KBM-7 (cell line): Measurements from ENCODE around the gene FGF2.
"Not testable (repeated sequence)": the region's sequence is repeated elsewhere in the genome, so short reads cannot be mapped to it uniquely, and the experiment has no call there.

Source experiments
- DNase-seq: peaks from one replicate; pipeline ENCODE4 v3.0.0-alpha.2; 2015
- in situ Hi-C: fragments of 300-500 bp; cut with MboI; formaldehyde crosslinking; loops from 2 replicates; pipeline ENCODE4 v1.14.3; 2020; ENCODE audit warnings: low sequenced_read_pairs, low pct_unique_long_range_greater_than_20kb, mixed read lengths

The FGF2 gene

DNA sequence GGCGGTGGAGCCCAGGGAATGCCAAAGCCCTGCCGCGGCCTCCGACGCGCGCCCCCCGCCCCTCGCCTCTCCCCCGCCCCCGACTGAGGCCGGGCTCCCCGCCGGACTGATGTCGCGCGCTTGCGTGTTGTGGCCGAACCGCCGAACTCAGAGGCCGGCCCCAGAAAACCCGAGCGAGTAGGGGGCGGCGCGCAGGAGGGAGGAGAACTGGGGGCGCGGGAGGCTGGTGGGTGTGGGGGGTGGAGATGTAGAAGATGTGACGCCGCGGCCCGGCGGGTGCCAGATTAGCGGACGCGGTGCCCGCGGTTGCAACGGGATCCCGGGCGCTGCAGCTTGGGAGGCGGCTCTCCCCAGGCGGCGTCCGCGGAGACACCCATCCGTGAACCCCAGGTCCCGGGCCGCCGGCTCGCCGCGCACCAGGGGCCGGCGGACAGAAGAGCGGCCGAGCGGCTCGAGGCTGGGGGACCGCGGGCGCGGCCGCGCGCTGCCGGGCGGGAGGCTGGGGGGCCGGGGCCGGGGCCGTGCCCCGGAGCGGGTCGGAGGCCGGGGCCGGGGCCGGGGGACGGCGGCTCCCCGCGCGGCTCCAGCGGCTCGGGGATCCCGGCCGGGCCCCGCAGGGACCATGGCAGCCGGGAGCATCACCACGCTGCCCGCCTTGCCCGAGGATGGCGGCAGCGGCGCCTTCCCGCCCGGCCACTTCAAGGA is at the start of gene FGF2:
FGF2 (plus strand) TSS at position 279 of the 705 bp plus-strand sequence; CDS start at position 623, 344 bp downstream.
- DNase-seq, result no peak
- in situ Hi-C loops, result no loop called here

- in situ Hi-C loops, result no loop called here
- DNase-seq, result no peak
These were observed 49.7 kb upstream of the FGF2 start for GRCh38 chr4:122776916-122777315.

- in situ Hi-C loops, result no loop called here
These were observed 48.6 kb upstream of the FGF2 start for GRCh38 chr4:122777846-122778673.

GRCh38 chr4:122781486-122781885 is 45.1 kb upstream of the FGF2 start:
- in situ Hi-C loops, result no loop called here
- DNase-seq, result no peak

More at GRCh38 chr4:122777846-122778673, 48.6 kb upstream of the FGF2 start:
- no peak for DNase-seq

DNA sequence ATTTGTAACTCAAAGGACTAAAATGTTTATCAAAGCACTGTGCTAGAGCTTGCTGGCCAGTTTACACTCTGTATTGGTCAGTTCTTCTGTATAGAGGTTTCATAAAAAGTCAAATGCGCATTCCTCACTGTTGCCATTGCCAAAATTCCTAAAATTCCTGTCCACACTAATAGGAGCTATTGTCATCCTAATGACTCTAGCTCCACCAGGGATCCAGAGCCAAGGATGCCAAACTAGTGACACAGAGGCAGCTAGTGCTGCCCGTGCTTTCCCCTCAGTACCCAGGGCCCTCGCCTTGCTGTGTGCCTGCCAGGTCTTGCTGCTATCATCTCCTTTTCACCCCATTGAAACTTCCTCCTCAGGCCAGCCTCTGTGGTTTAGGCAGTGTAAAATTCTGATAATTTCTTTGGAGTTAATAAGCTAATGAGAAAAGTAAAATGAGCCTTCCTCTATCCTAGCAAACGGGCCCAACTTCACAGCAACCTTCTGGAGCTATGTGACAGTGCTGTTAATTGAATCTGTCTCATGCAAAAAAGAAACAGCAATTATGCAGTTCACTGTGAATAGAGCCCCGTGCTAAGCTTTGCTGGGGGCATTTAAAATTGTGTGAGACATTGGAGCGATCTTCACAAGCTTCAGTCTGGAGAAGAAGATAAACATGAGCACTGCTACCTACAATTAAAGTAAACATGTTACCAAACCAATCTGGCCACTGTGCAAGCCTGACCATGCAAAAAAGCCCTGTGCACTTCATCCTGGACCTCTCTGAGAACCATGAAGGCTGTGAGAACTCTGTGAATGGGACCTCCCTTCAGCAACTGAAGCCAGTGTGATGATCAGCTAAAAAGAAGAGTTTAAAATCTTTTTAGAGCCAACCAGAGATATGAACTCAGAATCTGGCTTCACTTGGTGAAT is 43.1 kb upstream of the FGF2 start:
- in situ Hi-C loops, result no loop called here
- no peak for DNase-seq

GRCh38 chr4:122784261-122784660 is 42.4 kb upstream of the FGF2 start:
- DNase-seq, result no peak
- in situ Hi-C loops, result no loop called here

GRCh38 chr4:122785099-122785498 is 41.5 kb upstream of the FGF2 start:
- in situ Hi-C loops, result no loop called here
- DNase-seq, result no peak

DNA sequence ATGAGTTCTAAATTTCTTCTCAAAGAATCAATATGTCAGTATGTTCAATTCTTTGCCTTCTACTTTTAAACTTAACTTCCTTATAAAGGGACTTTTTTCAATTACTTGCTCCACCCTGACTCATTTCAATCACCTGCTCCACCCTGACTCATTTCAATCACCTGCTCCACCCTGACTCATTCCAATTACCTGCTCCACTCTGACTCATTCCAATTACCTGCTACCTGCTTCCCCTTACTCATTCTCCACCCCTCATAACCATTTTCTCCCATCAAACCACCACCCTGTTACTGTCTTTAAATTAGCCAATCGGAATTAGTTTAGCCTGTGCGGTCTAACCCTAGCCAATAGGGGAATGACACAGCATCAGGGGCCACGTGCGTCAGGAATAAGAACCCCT is 40.3 kb upstream of the FGF2 start:
- in situ Hi-C loops, DNase-seq: not testable (repeated sequence)

DNA sequence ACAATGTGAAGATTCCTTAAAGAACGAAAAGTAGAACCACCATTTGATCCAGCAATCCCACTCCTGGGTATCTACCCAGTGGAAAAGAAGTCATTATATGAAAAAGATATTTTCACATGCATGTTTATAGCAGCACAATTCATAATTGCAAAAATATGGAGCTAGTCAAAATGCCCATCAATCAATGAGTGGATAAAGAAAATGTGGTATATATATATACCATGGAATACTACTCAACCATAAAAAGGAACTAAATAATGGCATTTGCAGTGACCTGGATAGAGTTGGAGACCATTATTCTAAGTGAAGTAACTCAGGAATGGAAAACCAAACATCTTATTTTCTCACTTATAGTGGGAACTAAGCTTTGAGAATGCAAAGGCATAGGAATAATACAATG is 39.7 kb upstream of the FGF2 start:
- in situ Hi-C loops, DNase-seq: not testable (repeated sequence)

DNA sequence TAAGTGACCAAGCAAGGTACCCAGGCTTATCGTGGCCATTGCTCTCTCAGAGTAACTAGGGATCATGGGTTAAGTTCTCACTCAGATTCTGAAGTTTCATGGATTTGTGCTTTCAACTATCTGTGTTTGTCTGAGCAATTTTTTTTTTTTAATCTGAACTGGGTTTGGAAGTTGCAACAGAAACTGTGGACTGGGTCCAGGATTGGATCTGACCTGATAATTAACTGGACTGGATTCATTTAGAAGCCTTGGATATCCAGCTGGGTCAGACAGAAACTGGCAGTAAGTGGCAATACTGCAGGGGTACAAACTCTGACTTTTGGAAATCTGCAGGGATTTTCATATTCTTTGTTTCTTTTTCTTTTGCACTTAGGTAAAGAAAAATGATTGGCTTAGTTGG is 38.7 kb upstream of the FGF2 start:
- no peak for DNase-seq
- in situ Hi-C loops, result no loop called here

GRCh38 chr4:122788935-122789334 is 37.7 kb upstream of the FGF2 start:
- no peak for DNase-seq
- in situ Hi-C loops, result no loop called here

DNA sequence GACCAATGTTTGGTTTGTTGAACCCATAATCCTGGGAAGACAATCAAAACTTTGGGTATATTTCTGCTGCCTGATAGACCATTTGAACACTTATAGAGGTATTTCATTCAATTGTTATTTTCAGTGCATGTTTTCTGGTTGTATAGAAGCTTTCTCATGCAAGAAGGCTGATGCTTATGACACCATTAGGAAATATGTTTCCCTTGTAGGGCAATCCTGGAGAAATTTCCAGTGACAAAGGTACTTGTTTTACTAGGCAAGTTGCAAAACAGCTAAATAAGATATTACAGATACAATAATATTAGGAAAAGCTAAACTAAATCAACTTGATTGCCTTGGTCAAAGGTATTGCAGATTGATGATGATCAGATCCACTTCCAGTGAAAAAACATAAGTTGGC is 32.8 kb upstream of the FGF2 start:
- no peak for DNase-seq
- in situ Hi-C loops, result no loop called here

- DNase-seq, result no peak
- in situ Hi-C loops, result no loop called here
These were observed 29.7 kb upstream of the FGF2 start for GRCh38 chr4:122796801-122797404.

DNA sequence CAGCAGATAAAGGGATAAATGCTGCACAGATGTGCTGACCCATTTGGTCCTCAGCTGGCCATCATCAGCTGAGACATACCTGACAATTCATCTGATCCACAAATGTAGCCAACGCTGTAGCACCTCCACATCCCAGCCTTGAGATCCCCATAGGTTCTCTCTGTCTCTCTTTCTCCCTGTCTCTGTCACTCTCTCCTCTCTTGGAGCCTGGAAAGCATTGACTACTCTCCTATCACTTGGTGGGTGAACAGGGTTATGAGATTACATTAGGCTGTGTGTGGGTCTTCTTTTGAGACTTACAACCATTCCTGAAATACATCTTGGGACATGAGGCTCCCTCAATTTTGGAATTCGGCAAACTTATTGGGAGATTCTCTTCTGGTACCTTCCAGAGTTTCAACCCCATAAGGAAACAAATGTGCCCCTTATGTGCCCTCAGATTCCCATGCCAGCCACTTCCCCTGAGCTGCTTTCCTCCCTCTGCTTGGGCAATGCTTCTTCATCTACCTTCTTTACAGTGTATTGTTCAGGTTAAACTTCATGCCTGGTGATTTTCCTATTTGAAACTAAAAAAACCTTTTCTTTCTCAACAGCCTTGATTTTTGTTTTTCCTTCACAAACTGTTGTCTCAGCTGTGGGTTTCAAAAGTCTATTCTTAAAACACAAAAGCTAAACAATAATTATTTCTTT is 29.1 kb upstream of the FGF2 start:
- DNase-seq, result no peak
- in situ Hi-C loops, result no loop called here

DNA sequence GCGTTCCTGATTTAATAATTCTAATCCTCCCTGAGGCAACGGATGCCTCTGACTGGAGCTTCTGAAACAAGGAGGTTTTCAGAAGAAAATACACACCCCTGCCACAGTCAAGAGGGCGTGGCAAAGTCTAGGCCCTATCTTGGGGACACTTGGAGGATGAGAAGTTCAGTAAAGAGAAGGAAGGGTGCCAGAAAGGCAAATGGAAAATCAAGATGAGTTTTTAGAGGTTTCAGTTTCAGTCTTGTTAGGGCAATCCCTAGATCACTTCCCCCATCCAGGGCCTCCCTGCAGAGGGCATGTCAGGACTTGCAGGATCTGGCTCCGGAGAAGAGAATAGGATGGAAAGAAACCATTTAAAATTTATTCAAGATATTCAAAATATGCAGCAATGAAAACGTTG is 28.5 kb upstream of the FGF2 start:
- in situ Hi-C loops, result no loop called here
- DNase-seq, result peak; percentile 61

DNA sequence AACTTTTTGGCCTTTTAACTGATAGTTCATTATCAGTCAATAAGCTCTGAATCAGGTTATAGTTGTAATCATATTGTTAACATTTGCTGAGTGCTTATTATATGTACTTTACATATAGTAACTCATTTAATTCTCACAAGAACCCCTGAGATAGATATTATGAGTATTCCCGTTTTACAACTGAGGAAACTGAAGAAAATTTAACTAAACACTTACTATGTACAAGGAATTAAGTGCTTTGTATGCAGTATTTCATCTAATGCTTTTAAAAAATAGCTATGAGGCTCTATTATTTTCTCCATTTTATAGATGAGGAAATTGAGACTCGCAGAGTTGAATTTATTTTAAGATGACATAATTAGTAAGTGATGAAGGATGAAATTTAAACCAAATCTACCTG is 27.7 kb upstream of the FGF2 start:
- no peak for DNase-seq
- in situ Hi-C loops, result no loop called here

GRCh38 chr4:122803788-122804208 is 22.8 kb upstream of the FGF2 start:
- no peak for DNase-seq
- in situ Hi-C loops, result no loop called here

DNA sequence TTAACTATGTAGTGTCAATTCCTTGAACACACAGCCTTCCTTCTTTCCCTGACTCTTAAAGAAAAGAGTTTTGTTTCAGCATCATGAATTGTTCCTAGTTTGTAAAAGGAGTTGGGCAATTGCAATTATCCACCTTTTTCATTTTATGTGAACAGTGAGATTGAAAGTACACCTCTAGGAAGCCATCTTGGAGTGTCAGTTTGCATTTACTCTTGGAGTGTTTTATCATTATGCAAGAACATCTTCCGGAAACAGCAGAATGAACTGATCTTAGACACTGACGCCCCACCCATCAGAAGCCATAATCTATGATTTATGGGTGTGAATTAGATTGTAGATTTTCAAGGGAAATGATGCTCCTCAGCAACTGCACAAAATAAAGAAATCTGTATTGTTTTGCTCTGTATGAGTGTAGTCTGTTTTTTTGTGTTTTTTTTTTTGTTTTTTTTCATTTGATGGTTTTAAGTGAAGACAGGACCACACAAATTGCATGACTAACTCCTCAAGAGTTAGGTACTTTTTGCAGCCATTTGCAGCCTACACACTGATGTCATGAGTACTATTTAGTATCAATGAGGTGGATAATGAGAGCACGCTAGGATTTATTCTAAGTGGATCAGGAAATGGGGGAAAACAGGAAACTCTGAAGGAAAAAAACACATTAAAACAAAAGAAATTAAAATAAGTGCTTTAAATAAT is 19.5 kb upstream of the FGF2 start:
- no peak for DNase-seq

More for the DNA sequence above, 19.5 kb upstream of the FGF2 start:
- in situ Hi-C loops, result no loop called here
